NCI-H69 (cell line): ENCODE data around the gene PIWIL1.

ENCODE experiments used
- DNase-seq: peaks from one replicate; lab custom pipeline; 2025; lab: John Stamatoyannopoulos, UW

The PIWIL1 gene

DNA sequence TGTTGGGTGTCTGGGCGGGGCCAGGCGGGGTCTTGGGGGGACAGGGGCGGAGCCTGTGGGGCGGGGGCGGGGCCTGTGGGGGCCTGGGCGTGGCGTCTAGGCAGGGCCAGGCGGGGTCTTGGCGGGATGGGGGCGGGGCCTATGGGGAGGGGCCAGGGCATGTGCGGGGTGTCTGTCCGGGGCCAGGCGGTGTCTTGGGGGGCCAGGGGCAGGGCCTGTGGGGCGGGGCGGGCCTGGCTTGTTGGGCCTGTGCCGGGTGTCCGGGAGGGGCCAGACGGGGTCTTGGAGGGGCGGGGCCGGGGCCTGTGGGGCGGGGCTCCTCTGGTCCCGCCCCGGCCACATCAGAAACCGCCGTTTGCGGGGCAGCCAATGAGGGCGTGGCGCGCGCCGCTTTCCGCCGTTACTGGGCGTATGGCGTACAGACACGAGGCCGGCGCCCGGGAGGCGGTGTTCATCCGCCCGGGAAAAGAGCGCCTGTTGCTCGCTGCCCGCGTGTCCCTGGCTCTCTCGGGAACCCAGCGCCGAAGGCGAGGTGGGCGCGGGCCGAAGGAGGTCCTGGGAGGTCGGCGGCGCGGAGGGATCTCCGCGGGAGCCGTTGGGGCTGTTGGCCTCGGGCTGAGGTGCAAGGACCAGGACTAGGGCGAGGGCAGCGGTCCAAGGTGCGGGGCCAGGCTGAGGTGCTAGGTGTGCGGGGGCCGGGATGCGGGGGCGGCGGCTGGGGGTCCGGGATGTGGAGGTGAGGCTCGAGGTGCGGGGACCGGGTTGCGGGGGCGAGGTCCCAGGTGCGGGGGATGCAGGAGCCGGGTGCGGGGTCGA, at the start of gene PIWIL1:
Gene PIWIL1, plus strand, starts transcription at position 400 of the 816 bp plus-strand sequence. CDS start 4,705 bp downstream, outside the sequence.
- DNase-seq = no peak

GRCh38 chr12:130288206-130288605, 49.5 kb upstream of the PIWIL1 start:
- DNase-seq = peak; percentile 3

GRCh38 chr12:130288691-130289090, 49.0 kb upstream of the PIWIL1 start:
- no peak for DNase-seq

DNA sequence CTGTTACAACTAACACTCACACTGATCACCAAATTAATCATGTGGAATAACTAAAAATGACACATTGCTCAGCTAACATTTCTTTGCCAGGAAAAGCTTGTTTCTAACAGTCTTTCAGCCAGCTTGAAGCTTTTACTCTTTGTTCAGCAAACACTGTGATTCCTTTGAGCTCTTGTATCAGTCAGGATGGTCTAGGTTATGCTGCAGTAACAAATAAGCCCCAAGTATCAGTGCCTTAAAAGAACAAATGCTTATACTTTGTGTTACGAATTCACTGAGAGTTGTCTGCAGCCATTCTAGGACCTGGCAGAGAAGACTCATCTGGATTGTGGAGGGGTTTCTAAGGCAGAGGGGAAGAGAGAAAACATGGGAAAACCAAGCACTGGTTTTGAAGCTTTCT, 47.6 kb upstream of the PIWIL1 start:
- DNase-seq = no peak

DNA sequence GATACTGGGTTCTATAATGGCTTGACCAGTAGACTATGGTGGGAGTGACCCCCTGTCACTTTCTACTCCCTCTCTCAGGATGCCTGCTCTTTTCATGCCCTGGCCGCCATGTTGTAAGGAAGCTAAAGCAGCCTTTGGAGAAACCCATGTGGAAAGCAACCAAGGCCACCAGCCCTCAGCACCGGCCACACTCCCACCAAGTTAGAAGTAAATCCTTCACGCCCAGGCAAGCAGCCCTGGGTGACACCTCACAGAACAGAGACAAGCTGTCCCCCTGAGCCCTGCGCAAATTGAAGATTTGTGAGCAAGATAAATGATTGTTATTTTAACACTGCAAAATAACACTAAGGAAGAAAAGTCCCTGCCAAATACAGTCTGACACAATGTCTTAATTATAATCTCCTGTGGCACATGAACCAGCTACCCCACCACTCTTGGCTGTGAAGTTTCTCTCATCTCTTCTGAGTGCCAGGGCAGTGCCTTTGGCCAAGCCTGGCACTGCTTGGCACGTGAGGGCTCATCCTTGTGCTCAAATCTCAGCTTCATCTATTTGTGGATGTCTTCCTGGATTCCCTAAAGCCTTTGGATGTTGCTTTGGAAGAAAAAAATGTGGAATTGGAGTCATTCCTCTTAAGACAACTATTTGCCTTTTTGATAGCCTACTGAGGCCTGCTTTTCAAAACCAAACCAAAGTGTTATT, 39.2 kb upstream of the PIWIL1 start:
- no peak for DNase-seq

DNA sequence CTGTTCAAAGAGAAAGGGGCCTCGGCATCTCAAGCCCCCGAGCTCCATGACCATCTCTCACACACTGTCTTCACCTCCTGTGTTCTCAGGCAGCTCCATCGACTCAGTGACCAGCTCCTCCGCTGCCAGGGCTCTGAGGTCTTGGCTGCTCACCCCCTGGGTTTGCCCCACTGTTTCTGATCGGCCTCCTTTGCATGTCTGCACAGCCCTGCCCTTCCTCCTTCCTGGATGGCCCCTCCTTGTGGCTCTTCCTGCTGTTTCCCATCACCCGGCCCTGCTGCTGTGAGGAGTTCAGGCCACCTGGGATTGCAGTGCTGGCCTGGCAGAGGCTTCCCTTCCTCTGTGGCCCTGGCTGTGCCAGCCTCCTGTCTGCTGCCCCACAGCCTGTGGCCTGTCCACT, 38.1 kb upstream of the PIWIL1 start:
- DNase-seq = no peak

DNA sequence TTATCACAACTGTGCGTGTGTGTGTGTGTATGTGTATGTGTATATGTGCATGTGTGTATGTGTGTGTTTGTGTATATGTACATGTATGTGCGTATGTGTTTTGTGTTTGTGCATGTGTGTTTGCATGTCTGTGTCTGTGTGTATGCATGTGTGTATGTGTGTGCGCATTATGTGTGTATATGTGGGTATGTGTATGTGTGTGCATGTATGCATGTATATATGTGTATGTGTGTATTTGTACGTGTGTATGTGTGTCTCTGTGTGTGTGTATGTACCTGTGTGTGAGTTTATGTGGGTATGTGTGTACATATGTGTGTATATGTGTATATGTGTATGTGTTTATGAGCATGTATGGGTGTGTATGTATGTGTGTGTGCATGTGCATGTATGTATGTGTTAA, 37.6 kb upstream of the PIWIL1 start:
- DNase-seq = no peak

DNA sequence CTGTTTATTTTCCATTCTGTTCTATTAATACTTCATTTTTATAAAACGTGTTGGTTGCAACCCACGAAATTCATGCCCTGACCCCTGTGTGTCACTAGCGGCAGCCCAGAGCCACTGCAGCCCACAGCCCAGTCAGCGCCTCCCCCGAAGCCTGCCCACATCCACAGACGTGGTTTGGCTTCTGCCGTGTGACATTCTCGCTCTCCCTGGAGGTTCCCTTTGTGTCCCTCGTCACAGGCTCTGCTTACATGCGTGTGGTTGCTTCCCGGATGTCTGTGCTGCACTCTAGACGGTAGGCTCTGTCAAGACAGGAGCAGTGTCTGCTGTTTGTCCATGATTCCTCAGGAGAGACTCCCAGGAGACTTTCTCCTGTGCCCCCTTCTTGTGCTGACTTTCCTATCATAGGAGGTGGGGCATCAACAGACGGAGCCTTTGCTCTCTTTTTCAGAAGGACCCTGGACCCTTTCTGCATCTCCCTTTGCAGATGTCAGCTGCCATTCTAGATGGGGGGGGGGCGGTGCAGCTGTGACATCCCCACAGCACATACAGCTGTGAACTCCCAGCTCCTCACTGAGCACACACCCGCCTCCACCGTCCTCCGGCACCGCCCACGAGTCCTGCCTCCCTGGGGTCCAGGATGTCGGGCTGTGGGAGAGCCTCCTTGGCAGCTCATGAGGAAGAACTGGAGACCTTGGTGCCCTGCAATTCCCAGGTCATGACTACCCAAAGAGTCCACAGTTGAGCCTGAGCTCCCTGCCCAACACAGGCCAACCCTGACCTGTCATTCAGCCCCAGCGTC, 36.8 kb upstream of the PIWIL1 start:
- DNase-seq = no peak

DNA sequence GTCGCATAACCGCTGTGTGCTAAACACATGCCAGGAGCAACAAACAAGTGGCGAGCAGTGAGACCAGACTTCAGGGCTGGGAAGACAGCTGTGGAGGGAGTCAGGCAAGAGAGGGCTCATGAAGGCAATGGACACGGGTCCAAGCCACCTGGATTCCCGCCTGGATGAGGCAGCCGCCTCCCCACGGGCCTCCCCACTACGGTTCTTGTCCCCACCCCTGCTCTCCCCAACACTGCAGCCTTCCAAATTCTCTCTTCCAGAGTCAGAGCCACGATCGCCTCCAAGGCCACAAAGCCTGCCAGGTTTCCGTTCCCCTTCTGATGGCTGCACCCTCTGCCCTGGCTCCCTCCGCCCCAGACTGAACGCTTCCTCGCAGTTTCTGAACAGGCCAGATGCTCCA, 36.1 kb upstream of the PIWIL1 start:
- DNase-seq = no peak

DNA sequence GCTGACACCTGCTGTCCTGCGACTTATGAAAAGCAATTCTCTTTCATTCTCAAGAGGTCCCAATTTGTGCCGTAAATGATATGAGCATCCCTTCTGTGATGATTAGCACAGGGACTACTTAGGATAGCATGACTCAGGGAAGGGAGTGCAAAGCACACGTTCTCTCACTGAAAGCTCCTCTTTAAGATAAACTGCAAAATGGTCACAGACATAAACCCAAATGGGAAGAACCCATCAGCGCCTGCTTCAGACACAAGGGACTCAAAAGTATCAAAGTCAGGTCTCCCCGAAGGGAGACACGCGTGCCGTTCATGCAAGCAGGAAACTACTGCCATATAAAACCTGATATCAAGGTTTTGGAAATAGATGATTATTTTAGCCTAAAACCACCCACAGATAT, 33.9 kb upstream of the PIWIL1 start:
- no peak for DNase-seq

DNA sequence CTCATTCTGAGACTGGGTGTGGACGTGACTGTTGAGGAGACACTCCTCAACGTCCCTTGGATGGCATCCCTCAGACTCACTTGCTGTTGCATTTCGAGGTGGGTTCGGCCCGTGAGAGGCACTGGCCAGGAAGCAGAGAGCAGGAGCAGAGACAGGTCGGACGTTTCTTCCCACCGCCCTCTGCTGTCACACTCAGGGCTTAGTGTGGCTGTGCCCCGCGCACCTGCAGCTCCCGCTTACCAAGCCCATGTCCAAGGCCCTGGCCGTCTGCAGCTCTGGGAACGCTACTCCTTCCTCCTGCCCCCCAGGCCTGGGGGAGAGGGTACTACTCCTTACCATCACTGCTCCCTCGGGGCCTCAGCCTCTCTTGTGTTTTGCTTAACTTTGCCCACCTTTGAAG, 29.8 kb upstream of the PIWIL1 start:
- no peak for DNase-seq

DNA sequence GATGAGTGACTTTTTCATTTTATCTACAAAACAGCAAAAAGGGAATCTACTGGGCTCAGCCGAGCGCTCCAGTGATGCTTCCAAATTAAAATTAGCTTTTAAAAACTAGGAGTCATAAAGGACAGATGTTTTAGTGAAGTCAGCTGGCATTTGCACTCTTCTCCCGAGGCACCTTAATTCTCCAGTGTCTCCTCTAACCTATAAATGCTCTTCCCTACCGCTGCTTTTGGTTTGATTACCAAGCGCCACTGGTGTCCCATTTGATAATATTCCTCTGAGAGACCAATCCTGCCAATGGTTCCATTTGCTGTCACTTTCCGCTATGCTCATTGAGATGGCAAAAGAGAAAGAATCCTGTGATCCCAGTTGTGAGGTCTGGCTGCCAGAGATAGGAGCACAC, 29.3 kb upstream of the PIWIL1 start:
- no peak for DNase-seq

GRCh38 chr12:130316251-130316650, 21.4 kb upstream of the PIWIL1 start:
- DNase-seq = no peak

GRCh38 chr12:130320536-130320935, 17.2 kb upstream of the PIWIL1 start:
- no peak for DNase-seq

- no peak for DNase-seq
Observed at GRCh38 chr12:130322263-130322662, 15.4 kb upstream of the PIWIL1 start.

DNA sequence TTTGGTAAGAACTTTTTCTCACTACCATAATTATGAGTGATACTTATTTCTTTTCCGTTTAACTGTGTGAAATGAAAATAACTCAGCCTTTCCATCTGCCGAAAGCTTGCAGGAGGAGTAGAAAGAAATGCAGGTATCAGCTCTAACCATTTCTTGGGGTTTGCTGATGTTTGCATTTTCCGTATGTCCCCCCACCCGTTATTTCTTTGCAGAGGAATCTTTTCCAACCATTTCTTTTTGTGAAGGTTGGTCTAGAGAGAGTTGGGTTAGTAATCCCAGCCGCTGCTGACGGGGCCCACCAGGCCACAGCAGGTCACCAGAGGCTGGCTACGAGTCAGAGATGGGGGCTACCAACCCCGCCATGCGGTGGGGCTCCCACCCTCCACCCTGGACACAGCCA, 7.0 kb upstream of the PIWIL1 start:
- no peak for DNase-seq

- DNase-seq = no peak
Observed at GRCh38 chr12:130331146-130331545, 6.5 kb upstream of the PIWIL1 start.

- no peak for DNase-seq
Observed at GRCh38 chr12:130333341-130333740, 4.3 kb upstream of the PIWIL1 start.

GRCh38 chr12:130334399-130334798, 3.3 kb upstream of the PIWIL1 start:
- no peak for DNase-seq

GRCh38 chr12:130334937-130335336, 2.8 kb upstream of the PIWIL1 start:
- no peak for DNase-seq

- DNase-seq = peak; percentile 58
Observed at GRCh38 chr12:130335517-130336392, 1.9 kb upstream of the PIWIL1 start.
